ENCODE results near the gene QRFPR. TPM values are rescaled to one million over a fixed set of nuclear protein-coding genes. Genes with fewer than 3 reads are reported as not detected.

The QRFPR gene
- total RNA-seq (not detected), total RNA-seq (0 to 0.17 (median 0) reads per million in 172 experiments)
- not detected for polyA plus RNA-seq (2013, experiment 1 of 2)
- polyA plus RNA-seq (2013, experiment 2 of 2): 0.04 TPM

- intact Hi-C loops (cut with DNase I, micrococcal nuclease): no loop called here
- peaks cover 7% of the 10 kb centered on the region for H3K4me1 Mint-ChIP-seq (ENCODE audit: low read depth)
- H3K36me3 ChIP-seq (ENCODE audit: insufficient read depth, low read length): no peaks in the 10 kb centered on the region
- H3K36me3 Mint-ChIP-seq (ENCODE audit: low read depth): no peaks in the 10 kb centered on the region
- no peak within 1 kb of the TSS for H3K27ac ChIP-seq (ENCODE audit: low read depth in 1 of 2, low read length in 2 of 2)
- peaks cover 82% of the 10 kb centered on the region for H3K27me3 Mint-ChIP-seq
- DNase-seq: no peak
- ChIA-PET POLR2A (no interaction called here), CTCF (no interaction called here)
- peaks cover 31 to 52% of the 10 kb centered on the region in 2 experiments for H3K27me3 ChIP-seq (ENCODE audit: control insufficient read depth in 1 of 2, insufficient read depth in 2 of 2, low read length in 2 of 2)
- no peak within 1 kb of the TSS for H3K27ac Mint-ChIP-seq
- TF ChIP-seq, protein P1, sequence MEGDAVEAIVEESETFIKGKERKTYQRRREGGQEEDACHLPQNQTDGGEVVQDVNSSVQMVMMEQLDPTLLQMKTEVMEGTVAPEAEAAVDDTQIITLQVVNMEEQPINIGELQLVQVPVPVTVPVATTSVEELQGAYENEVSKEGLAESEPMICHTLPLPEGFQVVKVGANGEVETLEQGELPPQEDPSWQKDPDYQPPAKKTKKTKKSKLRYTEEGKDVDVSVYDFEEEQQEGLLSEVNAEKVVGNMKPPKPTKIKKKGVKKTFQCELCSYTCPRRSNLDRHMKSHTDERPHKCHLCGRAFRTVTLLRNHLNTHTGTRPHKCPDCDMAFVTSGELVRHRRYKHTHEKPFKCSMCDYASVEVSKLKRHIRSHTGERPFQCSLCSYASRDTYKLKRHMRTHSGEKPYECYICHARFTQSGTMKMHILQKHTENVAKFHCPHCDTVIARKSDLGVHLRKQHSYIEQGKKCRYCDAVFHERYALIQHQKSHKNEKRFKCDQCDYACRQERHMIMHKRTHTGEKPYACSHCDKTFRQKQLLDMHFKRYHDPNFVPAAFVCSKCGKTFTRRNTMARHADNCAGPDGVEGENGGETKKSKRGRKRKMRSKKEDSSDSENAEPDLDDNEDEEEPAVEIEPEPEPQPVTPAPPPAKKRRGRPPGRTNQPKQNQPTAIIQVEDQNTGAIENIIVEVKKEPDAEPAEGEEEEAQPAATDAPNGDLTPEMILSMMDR (IDR thresholded peaks at IDR 0.05): no peak
- peaks cover 12% of the 10 kb centered on the region for H3K4me1 ChIP-seq (ENCODE audit: insufficient read depth, low read length)
- ATAC-seq (ENCODE audit: poor library complexity): no peak
- peaks cover 0 to 6% of the 10 kb centered on the region in 2 experiments for H3K9me3 ChIP-seq (ENCODE audit: control insufficient read depth in 1 of 2, insufficient read depth in 1 of 2, low read length in 2 of 2)
- no peak within 1 kb of the TSS for H3K4me3 ChIP-seq (ENCODE audit: low read length)
- H3K4me3 Mint-ChIP-seq: peak within 1 kb of the TSS; percentile 4
- H3K9me3 Mint-ChIP-seq: no peaks in the 10 kb centered on the region
These were observed at the start of gene QRFPR for GRCh38 chr4:121380776-121381462. Gene QRFPR (minus strand): TSS chr4:121381018. CDS start chr4:121380647, 371 bp downstream.

- no peak for ATAC-seq (ENCODE audit: poor library complexity)
- Mint-ChIP-seq H3K9me3 (no peaks in the 10 kb centered on the region), H3K27me3 (peaks cover 11% of the 10 kb centered on the region), H3K4me3 (no peak overlapping the region), H3K36me3 (ENCODE audit: low read depth) (no peaks in the 10 kb centered on the region), H3K4me1 (ENCODE audit: low read depth) (no peaks in the 10 kb centered on the region), H3K27ac (no peak overlapping the region)
- ChIA-PET CTCF (no interaction called here), POLR2A (no interaction called here)
- no peak overlapping the region for H3K27ac ChIP-seq (ENCODE audit: low read depth in 1 of 2, low read length in 2 of 2)
- DNase-seq: no peak
- no peaks in the 10 kb centered on the region for H3K36me3 ChIP-seq (ENCODE audit: insufficient read depth, low read length)
- TF ChIP-seq, protein P1 (IDR thresholded peaks at IDR 0.05): no peak
- H3K27me3 ChIP-seq (ENCODE audit: control insufficient read depth in 1 of 2, insufficient read depth in 2 of 2, low read length in 2 of 2): peaks cover 0 to 4% of the 10 kb centered on the region in 2 experiments
- no peak overlapping the region for H3K4me3 ChIP-seq (ENCODE audit: low read length)
- no peaks in the 10 kb centered on the region for H3K4me1 ChIP-seq (ENCODE audit: insufficient read depth, low read length)
- no peaks in the 10 kb centered on the region for H3K9me3 ChIP-seq (ENCODE audit: control insufficient read depth in 1 of 2, insufficient read depth in 1 of 2, low read length in 2 of 2)
- intact Hi-C loops (cut with DNase I, micrococcal nuclease): no loop called here
These were observed 47.9 kb upstream of the QRFPR start for GRCh38 chr4:121428721-121429120.

- Mint-ChIP-seq H3K36me3 (ENCODE audit: low read depth) (no peaks in the 10 kb centered on the region), H3K27me3 (no peaks in the 10 kb centered on the region), H3K9me3 (no peaks in the 10 kb centered on the region), H3K4me3 (no peak overlapping the region), H3K27ac (no peak overlapping the region), H3K4me1 (ENCODE audit: low read depth) (no peaks in the 10 kb centered on the region)
- DNase-seq (no peak), ATAC-seq (ENCODE audit: poor library complexity) (no peak)
- Histone ChIP-seq H3K4me1 (ENCODE audit: insufficient read depth, low read length) (no peaks in the 10 kb centered on the region), H3K27ac (ENCODE audit: low read depth in 1 of 2, low read length in 2 of 2) (no peak overlapping the region), H3K27me3 (ENCODE audit: control insufficient read depth in 1 of 2, insufficient read depth in 2 of 2, low read length in 2 of 2) (no peaks in the 10 kb centered on the region), H3K9me3 (ENCODE audit: control insufficient read depth in 1 of 2, insufficient read depth in 1 of 2, low read length in 2 of 2) (no peaks in the 10 kb centered on the region), H3K36me3 (ENCODE audit: insufficient read depth, low read length) (no peaks in the 10 kb centered on the region), H3K4me3 (ENCODE audit: low read length) (no peak overlapping the region)
- TF ChIP-seq, protein P1 (IDR thresholded peaks at IDR 0.05): no peak
- intact Hi-C loops (cut with DNase I, micrococcal nuclease): no loop called here
- CTCF ChIA-PET: no interaction called here
- POLR2A ChIA-PET: no interaction called here
These were observed 40.8 kb upstream of the QRFPR start for GRCh38 chr4:121421594-121421993.

Measured in CD4-positive, alpha-beta T cell (primary cell).